MM.1S (cell line): ENCODE measurements around the gene ZNF282.

Experiments used
- EZH2phosphoT487 ChIP-seq: fragments of 300-600 bp; sonication (generic); IDR thresholded peaks from 2 replicates; pipeline ENCODE4 v1.6.1; 2018; ENCODE audit warnings: antibody characterized with exemption, low read length
- TF ChIP-seq, protein P1 (sequence below): fragments of 300-600 bp; sonication (generic); IDR thresholded peaks from 2 replicates; pipeline ENCODE4 v1.5.1; 2016; ENCODE audit warnings: antibody characterized with exemption, low read length, mixed read lengths

DNA sequence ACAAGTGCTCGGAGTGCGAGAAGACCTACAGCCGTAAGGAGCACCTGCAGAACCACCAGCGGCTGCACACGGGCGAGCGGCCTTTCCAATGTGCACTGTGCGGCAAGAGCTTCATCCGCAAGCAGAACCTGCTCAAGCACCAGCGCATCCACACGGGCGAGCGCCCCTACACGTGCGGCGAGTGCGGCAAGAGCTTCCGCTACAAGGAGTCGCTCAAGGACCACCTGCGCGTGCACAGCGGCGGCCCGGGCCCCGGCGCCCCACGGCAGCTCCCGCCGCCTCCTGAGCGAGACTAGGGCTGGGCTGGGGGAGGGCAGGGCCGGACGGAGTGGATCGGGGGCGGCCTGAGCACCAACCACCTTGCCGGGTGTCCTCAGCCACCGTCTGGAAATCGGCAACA is 29.0 kb downstream of the ZNF282 start:
- TF ChIP-seq, protein P1, sequence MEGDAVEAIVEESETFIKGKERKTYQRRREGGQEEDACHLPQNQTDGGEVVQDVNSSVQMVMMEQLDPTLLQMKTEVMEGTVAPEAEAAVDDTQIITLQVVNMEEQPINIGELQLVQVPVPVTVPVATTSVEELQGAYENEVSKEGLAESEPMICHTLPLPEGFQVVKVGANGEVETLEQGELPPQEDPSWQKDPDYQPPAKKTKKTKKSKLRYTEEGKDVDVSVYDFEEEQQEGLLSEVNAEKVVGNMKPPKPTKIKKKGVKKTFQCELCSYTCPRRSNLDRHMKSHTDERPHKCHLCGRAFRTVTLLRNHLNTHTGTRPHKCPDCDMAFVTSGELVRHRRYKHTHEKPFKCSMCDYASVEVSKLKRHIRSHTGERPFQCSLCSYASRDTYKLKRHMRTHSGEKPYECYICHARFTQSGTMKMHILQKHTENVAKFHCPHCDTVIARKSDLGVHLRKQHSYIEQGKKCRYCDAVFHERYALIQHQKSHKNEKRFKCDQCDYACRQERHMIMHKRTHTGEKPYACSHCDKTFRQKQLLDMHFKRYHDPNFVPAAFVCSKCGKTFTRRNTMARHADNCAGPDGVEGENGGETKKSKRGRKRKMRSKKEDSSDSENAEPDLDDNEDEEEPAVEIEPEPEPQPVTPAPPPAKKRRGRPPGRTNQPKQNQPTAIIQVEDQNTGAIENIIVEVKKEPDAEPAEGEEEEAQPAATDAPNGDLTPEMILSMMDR: no peak
- TF ChIP-seq EZH2phosphoT487: no peak
